Left ventricle myocardium inferior (tissue), 1 donor: ENCODE measurements around the gene MMD2. TPM values are rescaled to one million over a fixed set of nuclear protein-coding genes. Genes with fewer than 3 reads are reported as not detected.

Experiments used
- DNase-seq: peaks from one replicate; pipeline ENCODE4 v3.0.0-alpha.2; 2020
- H3K27ac ChIP-seq: fragments of 200-600 bp; replicated peaks from 2 replicates; pipeline ENCODE4 v1.8.0; 2021
- H3K27me3 ChIP-seq: fragments of 200-600 bp; 2 replicates; pipeline ENCODE4 v1.8.0; 2021; ENCODE audit warnings: low read depth
- H3K36me3 ChIP-seq: fragments of 200-600 bp; 2 replicates; pipeline ENCODE4 v1.8.0; 2021
- H3K4me1 ChIP-seq: fragments of 200-600 bp; 2 replicates; pipeline ENCODE4 v1.8.0; 2021
- H3K4me3 ChIP-seq: fragments of 200-600 bp; 2 replicates; pipeline ENCODE4 v1.8.0; 2021; ENCODE audit warnings: mild to moderate bottlenecking, moderate library complexity
- H3K9me3 ChIP-seq: fragments of 200-600 bp; replicated peaks from 2 replicates; pipeline ENCODE4 v1.8.0; 2021
- intact Hi-C: fragments of 100-400 bp; cut with micrococcal nuclease; formaldehyde crosslinking; loops from one replicate; pipeline ENCODE4 v1.11.0; 2022
- total RNA-seq: library from RNA; stranded (reverse); fragmentation: NEBNext Ultra II Directional; extraction: Animal tissue kit (Norgen Biotek cat#: 25700); gene quantifications from one replicate; pipeline ENCODE4 v1.2.1, GENCODE V29; 2021
- TF ChIP-seq, protein P1 (sequence below): fragments of 200-600 bp; IDR thresholded peaks from 2 replicates; pipeline ENCODE4 v1.8.0; 2021; ENCODE audit warnings: antibody characterized with exemption, mild to moderate bottlenecking, borderline replicate concordance
- donor health status: DM: no; HTN: yes; CAD: no; lungs with severe emphysema.

The MMD2 gene
- total RNA-seq, 1 donor from 2014 or later, result not detected

DNA sequence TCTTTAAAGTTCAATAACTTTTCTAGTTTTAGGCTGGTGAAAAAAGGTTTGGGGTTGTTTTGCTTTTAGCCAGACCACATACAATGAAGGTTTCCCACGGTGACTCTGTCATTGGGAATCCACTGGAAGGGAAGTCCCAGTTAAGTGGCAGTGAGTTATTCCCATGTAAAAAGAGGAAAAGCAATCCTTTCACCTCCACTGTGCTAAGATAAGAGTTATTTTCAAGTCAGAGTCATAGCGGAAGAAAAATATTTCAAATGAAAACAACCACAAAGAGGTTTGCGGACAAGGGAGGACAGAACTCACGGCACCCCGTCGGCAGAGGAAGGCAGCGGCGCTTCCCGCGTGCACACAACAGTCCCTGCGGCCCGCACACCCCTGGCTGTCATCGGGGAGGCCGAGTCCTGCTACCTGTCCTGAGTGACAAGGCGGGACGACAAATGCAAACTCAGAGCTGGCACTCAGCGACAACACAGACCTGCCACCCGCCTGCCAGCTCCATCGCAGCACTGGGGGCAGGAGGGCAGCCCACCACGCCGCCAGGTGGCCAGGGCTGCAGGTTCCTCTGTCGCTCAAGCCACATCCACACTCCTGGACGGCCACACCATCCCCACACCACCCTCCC is 87.8 kb downstream of the MMD2 start:
- peaks cover 4% of the 10 kb centered on the region for H3K36me3 ChIP-seq
- TF ChIP-seq, protein P1, sequence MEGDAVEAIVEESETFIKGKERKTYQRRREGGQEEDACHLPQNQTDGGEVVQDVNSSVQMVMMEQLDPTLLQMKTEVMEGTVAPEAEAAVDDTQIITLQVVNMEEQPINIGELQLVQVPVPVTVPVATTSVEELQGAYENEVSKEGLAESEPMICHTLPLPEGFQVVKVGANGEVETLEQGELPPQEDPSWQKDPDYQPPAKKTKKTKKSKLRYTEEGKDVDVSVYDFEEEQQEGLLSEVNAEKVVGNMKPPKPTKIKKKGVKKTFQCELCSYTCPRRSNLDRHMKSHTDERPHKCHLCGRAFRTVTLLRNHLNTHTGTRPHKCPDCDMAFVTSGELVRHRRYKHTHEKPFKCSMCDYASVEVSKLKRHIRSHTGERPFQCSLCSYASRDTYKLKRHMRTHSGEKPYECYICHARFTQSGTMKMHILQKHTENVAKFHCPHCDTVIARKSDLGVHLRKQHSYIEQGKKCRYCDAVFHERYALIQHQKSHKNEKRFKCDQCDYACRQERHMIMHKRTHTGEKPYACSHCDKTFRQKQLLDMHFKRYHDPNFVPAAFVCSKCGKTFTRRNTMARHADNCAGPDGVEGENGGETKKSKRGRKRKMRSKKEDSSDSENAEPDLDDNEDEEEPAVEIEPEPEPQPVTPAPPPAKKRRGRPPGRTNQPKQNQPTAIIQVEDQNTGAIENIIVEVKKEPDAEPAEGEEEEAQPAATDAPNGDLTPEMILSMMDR, result no peak
- intact Hi-C loops, result no loop called here
- peaks cover 13% of the 10 kb centered on the region for H3K27me3 ChIP-seq
- H3K4me1 ChIP-seq, result peaks cover 22% of the 10 kb centered on the region
- peaks cover 9% of the 10 kb centered on the region for H3K9me3 ChIP-seq
- no peak overlapping the region for H3K27ac ChIP-seq
- no peak for DNase-seq
- no peak overlapping the region for H3K4me3 ChIP-seq

DNA sequence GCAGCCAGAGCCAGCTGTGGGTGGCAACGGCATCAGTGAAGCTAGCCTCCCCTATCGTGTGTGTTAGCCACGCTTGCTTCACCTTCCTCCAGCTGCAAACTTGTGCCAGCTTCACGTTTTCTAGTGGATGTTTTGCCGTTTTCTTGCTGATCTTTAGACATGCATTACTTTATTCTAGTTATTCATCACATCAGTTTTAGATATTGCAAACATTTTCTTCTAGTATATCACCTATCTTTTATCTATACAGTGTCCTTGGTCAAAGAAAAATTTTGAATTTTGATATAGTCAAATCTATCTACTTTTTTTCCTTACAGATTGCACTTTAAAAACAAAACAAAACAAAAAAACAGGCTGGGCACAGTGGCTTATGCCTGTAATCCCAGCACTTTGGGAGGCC is 90.5 kb downstream of the MMD2 start:
- peaks cover 13% of the 10 kb centered on the region for H3K27me3 ChIP-seq
- intact Hi-C loops, result no loop called here
- peaks cover 16% of the 10 kb centered on the region for H3K4me1 ChIP-seq
- no peak overlapping the region for H3K27ac ChIP-seq
- H3K4me3 ChIP-seq, result no peak overlapping the region
- H3K9me3 ChIP-seq, result peaks cover 9% of the 10 kb centered on the region
- DNase-seq, result no peak
- TF ChIP-seq, protein P1, result no peak
- H3K36me3 ChIP-seq, result no peaks in the 10 kb centered on the region

DNA sequence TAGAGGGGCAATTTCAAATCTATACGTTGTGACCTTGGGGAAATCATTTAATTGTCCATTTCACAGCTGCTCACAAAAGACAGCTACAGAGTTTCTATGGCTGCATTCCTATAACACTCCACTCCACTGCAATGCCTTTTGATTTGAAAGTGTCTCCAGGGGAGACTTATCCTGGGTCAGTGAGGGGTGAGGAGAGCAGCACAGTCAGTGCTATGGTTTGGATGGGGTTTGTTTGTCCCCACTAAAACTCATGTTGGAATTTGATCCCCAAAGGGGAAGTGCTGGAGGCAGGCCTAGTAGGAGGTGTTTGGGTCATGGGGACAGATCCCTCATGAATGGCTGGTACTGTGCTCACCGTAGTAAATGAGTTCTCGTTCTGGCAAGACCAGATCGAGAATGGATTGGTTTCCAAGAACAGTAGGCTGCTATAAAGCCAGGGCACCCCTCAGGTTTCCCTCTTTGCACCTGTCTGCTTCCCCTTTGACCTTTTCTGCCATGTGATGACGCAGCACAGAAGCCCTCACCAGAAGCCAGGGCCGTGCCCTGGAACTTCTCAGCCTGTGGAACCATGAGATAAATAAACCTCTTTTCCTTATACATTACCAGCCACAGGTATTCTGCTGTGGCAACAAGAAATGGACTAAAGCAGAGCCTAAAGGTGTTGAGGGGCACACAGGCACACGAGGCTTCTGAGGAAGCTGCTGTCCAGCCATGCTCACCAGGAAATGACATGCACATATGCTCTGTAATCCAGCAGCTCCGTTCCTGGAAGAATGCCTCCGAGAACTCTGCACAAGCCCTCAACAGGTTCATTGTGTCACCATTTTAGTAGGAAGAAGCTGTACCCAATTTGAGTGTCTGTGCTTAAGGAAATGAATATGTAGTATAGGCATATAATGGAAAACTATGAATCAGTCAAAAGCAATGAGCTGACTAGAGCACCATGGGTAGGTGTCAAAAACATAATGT is 92.2 kb downstream of the MMD2 start:
- TF ChIP-seq, protein P1, result no peak
- Histone ChIP-seq H3K4me1 (peaks cover 4% of the 10 kb centered on the region), H3K27ac (no peak overlapping the region), H3K4me3 (no peak overlapping the region), H3K27me3 (peaks cover 13% of the 10 kb centered on the region), H3K36me3 (no peaks in the 10 kb centered on the region), H3K9me3 (peaks cover 9% of the 10 kb centered on the region)
- no peak for DNase-seq
- intact Hi-C loops, result no loop called here

DNA sequence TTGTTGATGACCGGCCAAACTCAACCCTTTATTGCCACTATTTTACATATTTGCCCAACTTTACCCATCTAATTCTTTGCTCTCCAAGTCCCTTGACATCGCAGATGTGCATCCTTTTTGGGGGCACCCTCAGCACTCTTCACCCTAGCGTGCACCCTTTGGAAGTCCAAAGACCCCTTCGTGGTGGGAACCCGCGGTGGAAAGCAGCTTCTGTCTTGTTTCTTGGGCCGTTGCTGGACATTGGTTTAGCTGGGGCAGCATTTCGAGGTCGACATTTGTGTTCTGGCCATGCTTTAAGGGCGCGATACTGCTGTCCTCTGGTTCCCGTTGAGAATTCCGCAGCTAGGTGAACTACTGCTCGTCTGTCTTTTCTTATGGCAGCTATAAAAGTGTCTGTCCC is 96.8 kb downstream of the MMD2 start:
- H3K9me3 ChIP-seq, result peaks cover 6% of the 10 kb centered on the region
- H3K27ac ChIP-seq, result peak overlapping the region; percentile 38
- peaks cover 8% of the 10 kb centered on the region for H3K27me3 ChIP-seq
- peak overlapping the region; percentile 59 for H3K4me3 ChIP-seq
- TF ChIP-seq, protein P1, result no peak
- no peak for DNase-seq
- no peaks in the 10 kb centered on the region for H3K4me1 ChIP-seq
- H3K36me3 ChIP-seq, result no peaks in the 10 kb centered on the region
- intact Hi-C loops, result no loop called here

DNA sequence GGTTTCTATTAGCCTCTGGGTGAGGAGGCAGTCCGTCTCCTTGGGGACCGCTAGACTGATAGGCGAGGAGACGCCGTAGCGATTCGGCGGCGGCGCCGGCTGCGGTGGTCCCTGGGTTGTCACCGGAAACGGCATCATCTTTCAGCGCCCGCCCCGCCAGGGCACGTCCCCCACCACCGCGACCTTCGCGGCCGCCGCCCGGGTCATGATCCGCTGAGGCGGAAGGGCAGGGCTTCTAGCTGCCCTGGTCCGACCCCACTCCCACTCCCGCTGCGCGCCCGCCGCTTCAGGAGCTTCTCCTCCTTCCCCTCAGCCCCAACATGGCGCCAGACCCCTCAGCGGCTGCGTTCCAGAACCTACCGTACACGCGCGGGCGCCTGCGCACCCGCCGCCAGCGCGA is 97.3 kb downstream of the MMD2 start, which contains the start of gene PAPOLB:
Gene PAPOLB, minus strand, starts transcription at position 358 of the 400 bp plus-strand sequence. Its CDS starts 220 bp downstream, at position 138.
- Histone ChIP-seq H3K36me3 (no peaks in the 10 kb centered on the region), H3K4me3 (peak within 1 kb of the TSS; percentile 59), H3K9me3 (peaks cover 6% of the 10 kb centered on the region), H3K4me1 (no peaks in the 10 kb centered on the region), H3K27ac (peak within 1 kb of the TSS; percentile 38), H3K27me3 (peaks cover 8% of the 10 kb centered on the region)
- intact Hi-C loops, result no loop called here
- no peak for DNase-seq
- TF ChIP-seq, protein P1, result no peak
